HL-60 (cell line): ENCODE results near the gene GRHL3.
A peak's percentile ranks its signal among the peaks of the same experiment; 100 is the strongest.

Experiments
- DNase-seq, 2 experiments: peaks; one replicate each; pipeline ENCODE4 v3.0.0-alpha.2; 2010 to 2020; ENCODE audit warnings: low read depth in 1 of 2, low spot score in 1 of 2
- H3K27ac ChIP-seq: fragments of 250-450 bp; sonication (Bioruptor Pico); replicated peaks from 2 replicates; pipeline ENCODE4 v1.5.1; 2020; ENCODE audit warnings: mild to moderate bottlenecking, moderate library complexity
- H3K27me3 ChIP-seq: fragments of 250-450 bp; sonication (Bioruptor Pico); 2 replicates; pipeline ENCODE4 v1.5.1; 2021; ENCODE audit warnings: mild to moderate bottlenecking, moderate library complexity; ENCODE audit not compliant: insufficient read depth, poor library complexity, severe bottlenecking
- H3K4me3 ChIP-seq: replicated peaks from 2 replicates; pipeline ENCODE4 v1.5.1; 2011; ENCODE audit warnings: mild to moderate bottlenecking, control low read depth, low read length; ENCODE audit not compliant: insufficient read depth
- GABPA ChIP-seq: IDR thresholded peaks from 2 replicates; pipeline ENCODE4 v1.6.1; 2012; ENCODE audit warnings: low read depth
- POLR2AphosphoS5 ChIP-seq: IDR thresholded peaks from 2 replicates; pipeline ENCODE4 v1.6.1; 2012; ENCODE audit warnings: low read depth
- SPI1 ChIP-seq: IDR thresholded peaks from 2 replicates; pipeline ENCODE4 v1.6.1; 2012; ENCODE audit warnings: low read depth, mild to moderate bottlenecking, borderline replicate concordance
- TF ChIP-seq, protein P1 (sequence below): IDR thresholded peaks from one replicate; pipeline ENCODE4 v1.5.1; 2011; ENCODE audit warnings: low read length, control low read depth, inconsistent platforms; ENCODE audit not compliant: insufficient read depth
- TF ChIP-seq, protein P2 (sequence below): IDR thresholded peaks from 2 replicates; pipeline ENCODE4 v1.6.1; 2012; ENCODE audit warnings: low read depth; ENCODE audit not compliant: insufficient replicate concordance

Gene GRHL3

DNA sequence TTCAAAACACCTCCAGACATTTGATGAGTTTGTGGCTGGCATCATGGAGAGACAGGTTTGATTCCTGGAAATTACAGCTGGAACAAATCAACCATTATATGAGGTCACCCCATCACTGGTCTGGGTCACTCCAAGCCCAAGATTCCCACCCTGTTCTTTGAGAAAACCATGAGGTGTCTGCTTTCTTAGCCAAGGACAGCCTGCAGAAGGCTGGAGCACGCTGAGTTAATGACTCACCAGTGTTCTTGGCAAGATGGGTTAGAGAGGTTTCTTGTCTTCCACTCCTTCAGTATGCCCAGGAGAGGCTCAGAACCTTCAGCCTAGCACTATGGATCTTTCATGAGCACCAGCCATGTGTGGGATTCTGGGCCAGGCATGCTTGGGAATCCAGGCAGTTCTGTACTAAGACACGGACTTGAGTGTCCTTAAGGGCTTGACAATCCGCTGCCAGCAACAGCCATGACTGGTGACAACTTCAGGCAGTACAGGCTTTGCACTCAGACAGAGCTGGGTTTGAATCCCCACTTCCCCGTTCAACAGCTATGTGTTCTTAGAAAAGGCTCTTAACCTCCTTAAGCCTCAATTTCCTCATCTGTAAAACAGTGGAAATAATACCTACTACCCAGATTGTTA is 43.9 kb downstream of the GRHL3 start:
- DNase-seq = no peak
- H3K27me3 ChIP-seq = no peaks in the 10 kb centered on the region
- no peak overlapping the region for H3K4me3 ChIP-seq
- TF ChIP-seq POLR2AphosphoS5 (no peak), SPI1 (0 out of 2 replicates have a peak, but pooled peaks have one; percentile 11), GABPA (no peak)
- H3K27ac ChIP-seq = no peak overlapping the region

DNA sequence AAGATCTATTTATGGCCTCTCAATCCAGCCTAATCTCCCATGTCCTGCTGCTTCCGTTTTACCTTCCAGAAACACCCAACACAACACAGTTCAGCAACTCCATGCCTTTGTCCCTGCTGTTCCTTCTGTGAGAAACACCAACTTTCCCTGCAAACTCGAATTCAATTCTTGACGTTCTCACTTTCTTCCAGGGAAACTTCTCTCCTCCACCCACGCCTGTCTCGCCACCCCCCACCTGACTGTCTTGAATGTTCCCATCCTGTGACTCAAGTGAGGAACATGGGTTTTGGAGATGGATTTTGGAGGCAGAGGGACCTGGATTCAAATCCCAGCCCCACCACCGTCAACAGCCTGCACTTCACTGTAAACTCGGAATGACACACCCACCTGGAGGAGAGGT is 44.8 kb downstream of the GRHL3 start:
- TF ChIP-seq SPI1 = no peak
- no peak for TF ChIP-seq GABPA
- TF ChIP-seq POLR2AphosphoS5 = no peak
- H3K4me3 ChIP-seq = no peak overlapping the region

DNA sequence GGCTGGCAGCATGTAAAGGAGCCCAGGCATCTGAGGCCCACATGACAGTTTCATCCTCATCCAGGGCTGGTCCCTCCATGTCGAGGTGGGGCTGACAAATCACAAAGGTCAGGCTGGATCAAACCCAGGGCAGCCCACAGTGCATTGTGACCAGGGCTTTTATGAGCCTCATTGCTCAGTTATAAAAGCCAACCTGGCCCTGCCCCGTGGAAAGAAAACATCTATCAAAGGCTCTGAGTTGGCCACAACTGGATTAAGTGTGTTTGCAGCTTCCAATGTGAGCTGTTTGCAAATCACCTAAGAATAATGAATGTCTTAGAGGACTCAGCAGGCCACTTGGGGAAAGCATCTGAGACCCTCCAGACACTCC is 45.4 kb downstream of the GRHL3 start:
- no peak overlapping the region for H3K27ac ChIP-seq
- H3K27me3 ChIP-seq = no peaks in the 10 kb centered on the region
- H3K4me3 ChIP-seq = no peak overlapping the region
- TF ChIP-seq GABPA (no peak), SPI1 (no peak), POLR2AphosphoS5 (no peak)
- TF ChIP-seq, protein P1, sequence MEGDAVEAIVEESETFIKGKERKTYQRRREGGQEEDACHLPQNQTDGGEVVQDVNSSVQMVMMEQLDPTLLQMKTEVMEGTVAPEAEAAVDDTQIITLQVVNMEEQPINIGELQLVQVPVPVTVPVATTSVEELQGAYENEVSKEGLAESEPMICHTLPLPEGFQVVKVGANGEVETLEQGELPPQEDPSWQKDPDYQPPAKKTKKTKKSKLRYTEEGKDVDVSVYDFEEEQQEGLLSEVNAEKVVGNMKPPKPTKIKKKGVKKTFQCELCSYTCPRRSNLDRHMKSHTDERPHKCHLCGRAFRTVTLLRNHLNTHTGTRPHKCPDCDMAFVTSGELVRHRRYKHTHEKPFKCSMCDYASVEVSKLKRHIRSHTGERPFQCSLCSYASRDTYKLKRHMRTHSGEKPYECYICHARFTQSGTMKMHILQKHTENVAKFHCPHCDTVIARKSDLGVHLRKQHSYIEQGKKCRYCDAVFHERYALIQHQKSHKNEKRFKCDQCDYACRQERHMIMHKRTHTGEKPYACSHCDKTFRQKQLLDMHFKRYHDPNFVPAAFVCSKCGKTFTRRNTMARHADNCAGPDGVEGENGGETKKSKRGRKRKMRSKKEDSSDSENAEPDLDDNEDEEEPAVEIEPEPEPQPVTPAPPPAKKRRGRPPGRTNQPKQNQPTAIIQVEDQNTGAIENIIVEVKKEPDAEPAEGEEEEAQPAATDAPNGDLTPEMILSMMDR = no peak
- TF ChIP-seq, protein P2, sequence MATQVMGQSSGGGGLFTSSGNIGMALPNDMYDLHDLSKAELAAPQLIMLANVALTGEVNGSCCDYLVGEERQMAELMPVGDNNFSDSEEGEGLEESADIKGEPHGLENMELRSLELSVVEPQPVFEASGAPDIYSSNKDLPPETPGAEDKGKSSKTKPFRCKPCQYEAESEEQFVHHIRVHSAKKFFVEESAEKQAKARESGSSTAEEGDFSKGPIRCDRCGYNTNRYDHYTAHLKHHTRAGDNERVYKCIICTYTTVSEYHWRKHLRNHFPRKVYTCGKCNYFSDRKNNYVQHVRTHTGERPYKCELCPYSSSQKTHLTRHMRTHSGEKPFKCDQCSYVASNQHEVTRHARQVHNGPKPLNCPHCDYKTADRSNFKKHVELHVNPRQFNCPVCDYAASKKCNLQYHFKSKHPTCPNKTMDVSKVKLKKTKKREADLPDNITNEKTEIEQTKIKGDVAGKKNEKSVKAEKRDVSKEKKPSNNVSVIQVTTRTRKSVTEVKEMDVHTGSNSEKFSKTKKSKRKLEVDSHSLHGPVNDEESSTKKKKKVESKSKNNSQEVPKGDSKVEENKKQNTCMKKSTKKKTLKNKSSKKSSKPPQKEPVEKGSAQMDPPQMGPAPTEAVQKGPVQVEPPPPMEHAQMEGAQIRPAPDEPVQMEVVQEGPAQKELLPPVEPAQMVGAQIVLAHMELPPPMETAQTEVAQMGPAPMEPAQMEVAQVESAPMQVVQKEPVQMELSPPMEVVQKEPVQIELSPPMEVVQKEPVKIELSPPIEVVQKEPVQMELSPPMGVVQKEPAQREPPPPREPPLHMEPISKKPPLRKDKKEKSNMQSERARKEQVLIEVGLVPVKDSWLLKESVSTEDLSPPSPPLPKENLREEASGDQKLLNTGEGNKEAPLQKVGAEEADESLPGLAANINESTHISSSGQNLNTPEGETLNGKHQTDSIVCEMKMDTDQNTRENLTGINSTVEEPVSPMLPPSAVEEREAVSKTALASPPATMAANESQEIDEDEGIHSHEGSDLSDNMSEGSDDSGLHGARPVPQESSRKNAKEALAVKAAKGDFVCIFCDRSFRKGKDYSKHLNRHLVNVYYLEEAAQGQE = no peak
- DNase-seq = no peak

More for the DNA sequence above, 44.8 kb downstream of the GRHL3 start:
- Histone ChIP-seq H3K27ac (no peak overlapping the region), H3K27me3 (no peaks in the 10 kb centered on the region)
- DNase-seq = no peak

DNA sequence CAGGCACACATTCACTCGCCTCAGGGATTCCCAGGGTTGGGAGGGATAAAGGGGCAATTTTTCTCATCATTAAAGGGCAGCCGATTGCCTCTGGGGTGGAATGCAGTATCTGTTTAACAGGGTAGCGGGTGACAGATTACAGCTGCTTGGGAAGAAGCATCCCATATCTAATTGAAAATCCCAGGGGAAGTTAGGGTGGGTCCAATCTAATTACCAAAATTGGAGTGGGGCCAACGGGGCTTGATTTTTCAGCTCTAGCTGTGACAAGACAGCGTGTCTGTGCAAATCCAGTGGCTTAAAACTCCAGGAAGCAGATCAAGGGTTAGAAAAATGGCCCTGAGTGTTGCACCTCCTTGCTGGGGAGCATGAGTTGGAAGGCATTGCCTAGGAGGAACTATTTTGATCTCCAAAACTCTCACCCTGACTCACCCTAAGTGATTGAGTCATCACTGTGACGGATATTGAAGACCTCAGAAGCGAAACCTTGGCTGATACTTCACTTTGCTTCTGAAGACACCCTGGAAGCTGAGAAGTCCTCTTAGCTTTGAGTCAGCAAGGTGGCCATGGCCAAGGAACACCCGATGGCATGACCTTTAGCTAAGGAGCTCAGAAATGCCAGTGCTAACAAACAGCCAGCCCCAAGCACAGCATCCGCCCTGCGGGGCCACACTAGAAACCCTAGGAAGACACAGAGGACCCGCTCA is 46.0 kb downstream of the GRHL3 start:
- Histone ChIP-seq H3K27ac (no peak overlapping the region), H3K27me3 (no peaks in the 10 kb centered on the region), H3K4me3 (no peak overlapping the region)
- TF ChIP-seq, protein P1 = no peak
- TF ChIP-seq GABPA = no peak
- TF ChIP-seq, protein P2 = no peak
- DNase-seq = peak; percentile 37 to 65

DNA sequence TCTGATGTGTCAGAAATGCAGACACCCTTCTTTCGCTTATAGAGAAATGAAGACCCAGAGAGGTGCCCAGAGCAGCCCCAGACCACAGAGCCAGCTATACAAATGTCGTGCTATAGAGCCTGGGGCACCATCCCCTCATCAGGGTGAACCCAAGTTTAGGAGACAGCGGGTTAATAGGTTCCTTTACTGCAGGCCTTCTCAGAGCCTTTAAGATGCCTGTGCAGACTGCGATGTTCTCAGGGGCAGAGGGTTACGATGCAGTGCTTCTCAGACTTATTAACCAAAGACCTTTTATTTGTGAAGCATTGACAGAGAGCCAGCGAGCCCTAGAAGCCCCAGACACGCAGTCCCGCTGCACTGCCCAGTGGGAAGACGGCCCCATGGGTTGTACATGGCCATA is 47.5 kb downstream of the GRHL3 start:
- H3K27ac ChIP-seq = no peak overlapping the region
- no peak for TF ChIP-seq GABPA
- TF ChIP-seq, protein P1 = no peak
- TF ChIP-seq POLR2AphosphoS5 = no peak
- TF ChIP-seq, protein P2 = no peak
- TF ChIP-seq SPI1 = no peak
- no peaks in the 10 kb centered on the region for H3K27me3 ChIP-seq
- H3K4me3 ChIP-seq = no peak overlapping the region
- no peak for DNase-seq
